ENCODE results near the gene CSAG2.
"Not testable (repeated sequence)": the region's sequence is repeated elsewhere in the genome, so short reads cannot be mapped to it uniquely, and the experiment has no call there.

DNA sequence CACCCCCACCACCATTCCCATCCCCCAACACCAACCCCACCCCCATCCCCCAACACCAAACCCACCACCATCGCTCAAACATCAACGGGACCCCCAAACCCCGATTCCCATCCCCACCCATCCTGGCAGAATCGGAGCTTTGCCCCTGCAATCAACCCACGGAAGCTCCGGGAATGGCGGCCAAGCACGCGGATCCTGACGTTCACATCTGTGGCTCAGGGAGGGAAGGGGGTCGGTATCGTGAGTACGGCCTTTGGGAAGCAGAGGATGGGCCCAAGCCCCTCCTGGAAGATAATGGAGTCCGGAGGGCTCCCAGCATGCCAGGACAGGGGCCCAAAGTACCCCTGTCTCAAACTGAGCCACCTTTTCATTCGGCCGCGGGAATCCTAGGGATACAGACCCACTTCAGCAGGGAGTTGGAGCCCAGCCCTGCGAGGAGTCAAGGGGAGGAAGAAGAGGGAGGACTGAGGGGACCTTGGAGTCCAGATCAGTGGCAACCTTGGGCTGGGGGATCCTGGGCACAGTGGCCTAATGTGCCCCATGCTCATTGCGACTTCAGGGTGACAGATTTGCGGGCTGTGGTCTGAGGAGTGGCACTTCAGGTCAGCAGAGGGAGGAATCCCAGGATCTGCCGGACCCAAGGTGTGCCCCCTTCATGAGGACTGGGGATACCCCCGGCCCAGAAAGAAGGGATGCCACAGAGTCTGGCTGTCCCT lies 25.2 kb upstream of the CSAG2 start:
- TF ChIP-seq EZH2 (optimal IDR thresholded peaks at IDR 0.05; ENCODE audit: low read depth, low read length); EZH2phosphoT487 (IDR thresholded peaks at IDR 0.05; ENCODE audit: low read length): not testable (repeated sequence)
- TF ChIP-seq, protein P1, sequence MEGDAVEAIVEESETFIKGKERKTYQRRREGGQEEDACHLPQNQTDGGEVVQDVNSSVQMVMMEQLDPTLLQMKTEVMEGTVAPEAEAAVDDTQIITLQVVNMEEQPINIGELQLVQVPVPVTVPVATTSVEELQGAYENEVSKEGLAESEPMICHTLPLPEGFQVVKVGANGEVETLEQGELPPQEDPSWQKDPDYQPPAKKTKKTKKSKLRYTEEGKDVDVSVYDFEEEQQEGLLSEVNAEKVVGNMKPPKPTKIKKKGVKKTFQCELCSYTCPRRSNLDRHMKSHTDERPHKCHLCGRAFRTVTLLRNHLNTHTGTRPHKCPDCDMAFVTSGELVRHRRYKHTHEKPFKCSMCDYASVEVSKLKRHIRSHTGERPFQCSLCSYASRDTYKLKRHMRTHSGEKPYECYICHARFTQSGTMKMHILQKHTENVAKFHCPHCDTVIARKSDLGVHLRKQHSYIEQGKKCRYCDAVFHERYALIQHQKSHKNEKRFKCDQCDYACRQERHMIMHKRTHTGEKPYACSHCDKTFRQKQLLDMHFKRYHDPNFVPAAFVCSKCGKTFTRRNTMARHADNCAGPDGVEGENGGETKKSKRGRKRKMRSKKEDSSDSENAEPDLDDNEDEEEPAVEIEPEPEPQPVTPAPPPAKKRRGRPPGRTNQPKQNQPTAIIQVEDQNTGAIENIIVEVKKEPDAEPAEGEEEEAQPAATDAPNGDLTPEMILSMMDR (IDR thresholded peaks at IDR 0.05; ENCODE audit: low read length): not testable (repeated sequence)
